H1 (cell line): Measurements from ENCODE around the gene CCDC78. TPM values are rescaled to one million over a fixed set of nuclear protein-coding genes. Genes with fewer than 3 reads are reported as not detected.

Experiments
- CTCF ChIA-PET: fragments of 300-600 bp; sonication (Branson Sonifier 250); formaldehyde crosslinking; loops from one replicate; lab custom pipeline; 2021; ENCODE audit not compliant: partially characterized antibody; lab: Charles Lee
- POLR2A ChIA-PET: fragments of 300-600 bp; sonication (Branson Sonifier 250); formaldehyde crosslinking; loops from one replicate; lab custom pipeline; 2021; ENCODE audit warnings: inconsistent platforms; ENCODE audit not compliant: partially characterized antibody; lab: Charles Lee
- DNase-seq, 2 experiments: peaks; one replicate each; pipeline versions ENCODE4 v3.0.0 to v3.0.0-alpha.2; 2010 to 2022; ENCODE audit warnings: low spot score in 2 of 2, low read depth in 1 of 2, mixed read lengths in 1 of 2
- FAIRE-seq: peaks from 2 replicates; lab custom pipeline; 2011; peaks lifted over from hg19 to GRCh38; lab: Jason Lieb, UNC
- H2AFZ ChIP-seq: 2 replicates; pipeline ENCODE4 v1.8.1; 2012; ENCODE audit warnings: low read length, inconsistent platforms
- H2AK5ac ChIP-seq: 2 replicates; pipeline ENCODE4 v1.6.1; 2013; ENCODE audit warnings: low read depth, low read length
- H2BK120ac ChIP-seq: replicated peaks from 2 replicates; pipeline ENCODE3; 2013; ENCODE audit warnings: low read depth, low read length, inconsistent platforms
- H2BK12ac ChIP-seq: 2 replicates; pipeline ENCODE4 v1.6.1; 2013; ENCODE audit warnings: low read depth, low read length
- H2BK15ac ChIP-seq: 2 replicates; pipeline ENCODE4 v1.6.1; 2013; ENCODE audit warnings: low read length
- H2BK20ac ChIP-seq: 2 replicates; pipeline ENCODE4 v1.6.1; 2013; ENCODE audit warnings: low read length
- H2BK5ac ChIP-seq: 2 replicates; pipeline ENCODE4 v1.6.1; 2013; ENCODE audit warnings: low read depth, low read length
- H3K14ac ChIP-seq: 2 replicates; pipeline ENCODE4 v1.6.1; 2013; ENCODE audit warnings: inconsistent platforms; ENCODE audit not compliant: insufficient read length
- H3K18ac ChIP-seq: 2 replicates; pipeline ENCODE4 v1.6.1; 2013; ENCODE audit warnings: low read length; ENCODE audit errors: extremely low read depth
- H3K23ac ChIP-seq: 2 replicates; pipeline ENCODE4 v1.6.1; 2013; ENCODE audit warnings: inconsistent platforms; ENCODE audit not compliant: insufficient read length
- H3K23me2 ChIP-seq: 2 replicates; pipeline ENCODE4 v1.6.1; 2013; ENCODE audit warnings: low read depth, low read length
- H3K27ac ChIP-seq: 2 replicates; pipeline ENCODE4 v1.6.1; 2011; ENCODE audit warnings: low read depth, low read length, inconsistent platforms
- H3K27me3 ChIP-seq, 4 experiments: replicated peaks in 1 of 4; 1 replicate in 1 of 4; 2 replicates in 3 of 4; pipeline versions ENCODE4 v1.6.1 to v1.8.1; 2011 to 2013; ENCODE audit warnings: low read length in 3 of 4, mild to moderate bottlenecking in 3 of 4, inconsistent platforms in 2 of 4, mixed read lengths in 2 of 4, moderate library complexity in 1 of 4; ENCODE audit not compliant: control insufficient read depth in 3 of 4, insufficient read depth in 3 of 4; ENCODE audit errors: extremely low read depth in 1 of 4
- H3K36me3 ChIP-seq, 4 experiments: 2 replicates each; pipeline versions ENCODE4 v1.6.1 to v1.8.1; 2011 to 2013; ENCODE audit warnings: mild to moderate bottlenecking in 4 of 4, low read length in 3 of 4, moderate library complexity in 2 of 4, control low read depth in 1 of 4, inconsistent platforms in 1 of 4; ENCODE audit not compliant: insufficient read depth in 4 of 4, control insufficient read depth in 2 of 4
- H3K4ac ChIP-seq: replicated peaks from 2 replicates; pipeline ENCODE3; 2013; ENCODE audit warnings: low read length, low read depth, mixed read lengths, inconsistent platforms; ENCODE audit not compliant: insufficient read length
- H3K4me1 ChIP-seq, 4 experiments: replicated peaks in 1 of 4; 1 replicate in 1 of 4; 2 replicates in 3 of 4; pipeline versions ENCODE4 v1.6.1 to v1.8.1; 2011 to 2013; ENCODE audit warnings: low read length in 3 of 4, inconsistent platforms in 2 of 4, mixed read lengths in 1 of 4; ENCODE audit not compliant: insufficient read depth in 4 of 4, control insufficient read depth in 3 of 4
- H3K4me2 ChIP-seq, 2 experiments: 2 replicates each; pipeline versions ENCODE4 v1.6.1 to v1.8.1; 2011 to 2013; ENCODE audit warnings: low read depth in 2 of 2, low read length in 2 of 2, control low read depth in 1 of 2, inconsistent platforms in 1 of 2, mild to moderate bottlenecking in 1 of 2; ENCODE audit not compliant: insufficient read depth in 1 of 2
- H3K4me3 ChIP-seq, 4 experiments: fragments of 200-600, 300-600 bp in 1 of 4; sonication (generic), shearing (Covaris generic), sonication (Bioruptor Twin) in 1 of 4; 2 replicates each; pipeline versions ENCODE4 v1.5.1 to v1.8.1; 2011 to 2016; ENCODE audit warnings: low read length in 4 of 4, low read depth in 3 of 4, control low read depth in 2 of 4, inconsistent platforms in 2 of 4, mild to moderate bottlenecking in 2 of 4, mixed read lengths in 1 of 4, moderate library complexity in 1 of 4; ENCODE audit not compliant: insufficient read depth in 2 of 4; ENCODE audit errors: extremely low read depth in 1 of 4
- H3K56ac ChIP-seq: replicated peaks from 2 replicates; pipeline ENCODE3; 2013; ENCODE audit warnings: low read depth, mild to moderate bottlenecking, mixed read lengths, low read length, inconsistent platforms; ENCODE audit not compliant: insufficient read length
- H3K79me1 ChIP-seq: 2 replicates; pipeline ENCODE4 v1.6.1; 2013; ENCODE audit warnings: low read depth, low read length, control low read depth
- H3K79me2 ChIP-seq, 2 experiments: 2 replicates each; pipeline versions ENCODE4 v1.6.1 to v1.8.1; 2012 to 2013; ENCODE audit warnings: low read length in 2 of 2, mild to moderate bottlenecking in 2 of 2, inconsistent platforms in 1 of 2; ENCODE audit not compliant: insufficient read depth in 2 of 2, control insufficient read depth in 1 of 2
- H3K9ac ChIP-seq, 4 experiments: replicated peaks in 1 of 4; 1 replicate in 1 of 4; 2 replicates in 3 of 4; pipeline versions ENCODE4 v1.6.1 to v1.8.1; 2011 to 2013; ENCODE audit warnings: low read depth in 3 of 4, low read length in 3 of 4, control low read depth in 2 of 4, mild to moderate bottlenecking in 2 of 4, moderate library complexity in 2 of 4, inconsistent platforms in 1 of 4; ENCODE audit errors: extremely low read depth in 1 of 4
- H3K9me3 ChIP-seq, 2 experiments: 2 replicates each; pipeline versions ENCODE4 v1.6.1 to v1.8.1; 2012 to 2013; ENCODE audit warnings: mild to moderate bottlenecking in 2 of 2, moderate library complexity in 2 of 2, control low read depth in 1 of 2, inconsistent platforms in 1 of 2, low read depth in 1 of 2, low read length in 1 of 2, mixed read lengths in 1 of 2; ENCODE audit not compliant: insufficient read depth in 2 of 2
- H4K20me1 ChIP-seq, 2 experiments: replicated peaks in 1 of 2; 2 replicates each; pipeline versions ENCODE3 to v1.8.1; 2011 to 2013; ENCODE audit warnings: inconsistent platforms in 2 of 2, low read length in 2 of 2, mild to moderate bottlenecking in 1 of 2; ENCODE audit not compliant: insufficient read depth in 2 of 2, control insufficient read depth in 1 of 2
- H4K5ac ChIP-seq: 2 replicates; pipeline ENCODE4 v1.6.1; 2013; ENCODE audit warnings: low read length, low read depth, mixed read lengths, inconsistent platforms; ENCODE audit not compliant: insufficient read length
- H4K8ac ChIP-seq: 2 replicates; pipeline ENCODE4 v1.8.0; 2013; ENCODE audit warnings: mild to moderate bottlenecking, moderate library complexity, low read length, inconsistent platforms; ENCODE audit not compliant: insufficient read depth; ENCODE audit errors: extremely low read depth
- H4K91ac ChIP-seq: replicated peaks from 2 replicates; pipeline ENCODE3; 2013; ENCODE audit warnings: low read length, mixed read lengths, inconsistent platforms; ENCODE audit not compliant: insufficient read length
- WGBS, 2 experiments: shearing (Covaris generic) in 1 of 2; methylation state at CpG; one replicate each; pipeline versions ENCODE4 v1.1.6 to v1.1.7; 2013 to 2015; ENCODE audit warnings: low lambda C conversion rate in 2 of 2, mixed read lengths in 2 of 2, inconsistent platforms in 1 of 2, low coverage in 1 of 2, missing lambda C conversion rate in 1 of 2; ENCODE audit not compliant: insufficient replicate concordance in 2 of 2, insufficient coverage in 1 of 2, insufficient read length in 1 of 2; ENCODE audit errors: extremely low coverage in 1 of 2, missing lambda C conversion rate in 1 of 2; 5-methylcytosine and 5-hydroxymethylcytosine counted together
- polyA plus RNA-seq, 7 experiments: library from polyadenylated mRNA; depleted of rRNA in 3 of 7; stranded (reverse) in 5 of 7; unstranded in 2 of 7; fragments of >200 nt in 5 of 7; fragments of 200-250 nt in 2 of 7; gene quantifications; 1 replicate in 5 of 7; 2 replicates in 1 of 7; 4 replicates in 1 of 7; pipeline versions ENCODE4 v1.2.1 to v1.2.3, GENCODE V29; 2011 to 2013; ENCODE audit warnings: missing spikeins in 2 of 7, mixed read lengths in 2 of 7
- total RNA-seq: library from RNA; stranded (reverse); fragmentation: NEBNext Ultra II Directional; extraction: Animal tissue kit (Norgen Biotek cat#: 25700); gene quantifications from 2 replicates; pipeline ENCODE4 v1.2.1, GENCODE V29; 2021
- TF ChIP-seq, protein P1 (sequence below): IDR thresholded peaks from 2 replicates; pipeline ENCODE4 v1.6.1; 2011; ENCODE audit warnings: low read length, improper control_type of control experiment

CCDC78 gene
- total and polyA plus RNA-seq, 2 of the 8 experiments (the other 6 are each of a cell fraction or from before 2014, with no cell fraction given), result 7.1 to 8.5 TPM

DNA sequence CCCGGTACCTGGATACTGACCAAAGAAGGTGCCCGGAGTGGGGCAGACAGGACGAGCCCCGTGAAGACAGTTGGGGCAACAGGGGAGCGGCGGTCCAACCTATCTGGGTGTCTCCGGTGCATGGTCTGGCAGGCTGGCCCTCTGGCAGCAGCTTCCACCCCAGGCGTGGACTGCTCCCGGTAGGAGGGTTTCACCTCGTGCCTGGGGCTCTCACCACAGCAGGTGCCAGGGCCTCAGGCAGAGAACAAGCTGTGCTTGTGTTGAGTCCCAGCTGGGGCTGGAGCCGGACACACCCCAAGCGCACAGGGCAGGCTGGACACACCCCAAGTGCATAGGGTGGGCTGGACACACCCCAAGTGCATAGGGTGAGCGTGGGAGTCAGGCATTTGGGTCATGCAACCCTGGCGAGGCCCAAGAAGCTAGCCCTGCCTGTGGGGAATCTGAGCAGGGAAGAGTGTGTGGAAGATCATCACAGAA is 19.1 kb downstream of the CCDC78 start:
- no peak overlapping the region for H4K8ac ChIP-seq
- POLR2A ChIA-PET, result interaction anchor here (0.7 to 20.9 kb wide), 13 partner anchors 10 to 795 kb away, joined by 3 to 353 read pairs (median 4); partner anchors contain the start of genes ANTKMT, CCDC78, CIAO3 and HAGHL
- no peak overlapping the region for H2AFZ ChIP-seq
- TF ChIP-seq, protein P1, sequence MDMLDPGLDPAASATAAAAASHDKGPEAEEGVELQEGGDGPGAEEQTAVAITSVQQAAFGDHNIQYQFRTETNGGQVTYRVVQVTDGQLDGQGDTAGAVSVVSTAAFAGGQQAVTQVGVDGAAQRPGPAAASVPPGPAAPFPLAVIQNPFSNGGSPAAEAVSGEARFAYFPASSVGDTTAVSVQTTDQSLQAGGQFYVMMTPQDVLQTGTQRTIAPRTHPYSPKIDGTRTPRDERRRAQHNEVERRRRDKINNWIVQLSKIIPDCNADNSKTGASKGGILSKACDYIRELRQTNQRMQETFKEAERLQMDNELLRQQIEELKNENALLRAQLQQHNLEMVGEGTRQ, result no peak
- TF ChIP-seq, all 59 proteins: peak for 0
- Histone ChIP-seq H3K9ac (no peak overlapping the region), H3K79me2 (no peaks in the 10 kb centered on the region), H3K27me3 (peaks cover 46 to 80% (median 65%) of the 10 kb centered on the region in 4 experiments), H2BK120ac (no peak overlapping the region), H2AK5ac (no peak overlapping the region), H3K36me3 (no peaks in the 10 kb centered on the region), H3K4me3 (peak overlapping the region in 2 of 4 experiments; percentile 34 to 69; a peak in 2 of 8 replicates), H3K27ac (no peak overlapping the region), H3K56ac (no peak overlapping the region), H4K5ac (no peak overlapping the region), H3K4ac (no peak overlapping the region), H3K79me1 (no peaks in the 10 kb centered on the region), H2BK12ac (peak overlapping the region; percentile 60; the same call in 1 of the 2 replicates), H3K18ac (no peak overlapping the region), H3K23me2 (peaks cover 12% of the 10 kb centered on the region; the same call in 1 of the 2 replicates), H2BK15ac (no peak overlapping the region; the same call in 1 of the 2 replicates), H3K4me1 (peaks cover 0 to 9% (median 5%) of the 10 kb centered on the region in 4 experiments; a peak in 4 of 7 replicates), H4K20me1 (peaks cover 3 to 22% of the 10 kb centered on the region in 2 experiments), H4K91ac (no peak overlapping the region), H3K23ac (no peak overlapping the region), H3K14ac (no peak overlapping the region), H2BK5ac (no peak overlapping the region), H2BK20ac (0 out of 2 replicates have a peak overlapping the region, but pooled peaks have one; percentile 32), H3K4me2 (peak overlapping the region; percentile 66 to 92; a peak in 2 of 4 replicates), H3K9me3 (no peaks in the 10 kb centered on the region)
- CTCF ChIA-PET, result interaction anchor here (0.6 to 33.4 kb wide), 11 partner anchors 9 to 1166 kb away, joined by 3 to 977 read pairs (median 5); partner anchors contain the start of genes ANTKMT, CCDC78, CHTF18 and CIAO3
- WGBS, 2 experiments, result 72% methylated on average over 14 of the region's 14 CpGs; no CpG with 5 or more reads in 1 of the 2 experiments
- FAIRE-seq (no peak), DNase-seq (no peak)
